Ovary (tissue), 9 donors: ENCODE data around the gene N4BP2L1. TPM values are rescaled to one million over a fixed set of nuclear protein-coding genes. Genes with fewer than 3 reads are reported as not detected.
"Not testable (repeated sequence)": the region's sequence is repeated elsewhere in the genome, so short reads cannot be mapped to it uniquely, and the experiment has no call there.

Source experiments
- DNase-seq, 5 donors: peaks; one replicate each; pipeline ENCODE4 v3.0.0-alpha.2; 2019 to 2020
- H3K27ac ChIP-seq, 2 donors: fragments of 200-600 bp; one replicate each; pipeline versions ENCODE4 v1.5.1 to v1.8.0; 2019 to 2022
- H3K27me3 ChIP-seq: fragments of 200-600 bp; one replicate; pipeline ENCODE4 v1.8.0; 2022
- H3K36me3 ChIP-seq: fragments of 200-600 bp; sonication (generic); one replicate; pipeline ENCODE4 v1.5.1; 2019
- H3K4me1 ChIP-seq: one replicate; pipeline ENCODE4 v1.8.1; 2013; ENCODE audit warnings: mild to moderate bottlenecking, moderate library complexity; ENCODE audit not compliant: insufficient read depth
- H3K4me3 ChIP-seq: fragments of 200-600 bp; sonication (generic); one replicate; pipeline ENCODE4 v1.5.1; 2017
- H3K9me3 ChIP-seq, 2 donors: fragments of 200-600 bp in 1 of 2; sonication (generic) in 1 of 2; one replicate each; pipeline versions ENCODE4 v1.5.1 to v1.8.1; 2013 to 2019; ENCODE audit warnings: mild to moderate bottlenecking in 1 of 2, moderate library complexity in 1 of 2
- EP300 ChIP-seq: sonication (generic); formaldehyde crosslinking; IDR thresholded peaks from one replicate; pipeline ENCODE4 v1.6.1; 2017; ENCODE audit warnings: antibody characterized with exemption
- POLR2A ChIP-seq: fragments of 450-650 bp; IDR thresholded peaks from one replicate; pipeline ENCODE4 v1.6.1; 2017; ENCODE audit warnings: antibody characterized with exemption, mild to moderate bottlenecking, moderate library complexity
- WGBS, 3 donors: extraction: QIAGEN DNeasy Blood & Tissue Kit in 1 of 3; methylation state at CpG; one replicate each; pipeline versions ENCODE4 v1.1.5 to v1.1.7; 2013 to 2017; 5-methylcytosine and 5-hydroxymethylcytosine counted together
- intact Hi-C, 4 donors: fragments of 100-400 bp; cut with DNase I; formaldehyde crosslinking; loops; one replicate each; pipeline versions ENCODE4 v1.11.0 to v1.15.1; 2022 to 2023
- polyA plus RNA-seq, 2 donors: library from polyadenylated mRNA; stranded (reverse); fragments of 200-250 nt in 1 of 2; fragments of 350-450 nt in 1 of 2; fragmentation: Illumina TruSeq in 1 of 2; extraction: RNeasy Lipid Tissue Mini Kit (QIAGEN cat#74804) in 1 of 2; gene quantifications; one replicate each; pipeline ENCODE4 v1.2.3, GENCODE V29; 2013 to 2014
- small RNA-seq: library from RNA; depleted of rRNA; stranded (forward); fragments of <200 nt; gene quantifications from one replicate; pipeline ENCODE3, GENCODE V24; 2016
- total RNA-seq, 7 donors: library from RNA; depleted of rRNA in 2 of 7; stranded (reverse); fragments of >200 nt in 2 of 7; fragmentation: NEBNext Ultra II Directional in 3 of 7; extraction: Animal tissue kit (Norgen Biotek cat#: 25700) in 3 of 7; gene quantifications; one replicate each; pipeline versions ENCODE4 v1.1.0 to v1.2.4, GENCODE V29; 2016 to 2023
- TF ChIP-seq, protein P1 (sequence below), 3 donors: fragments of 450-650 bp in 2 of 3; fragments of 200-600 bp in 1 of 3; IDR thresholded peaks; one replicate each; pipeline versions ENCODE4 v1.5.1 to v1.8.0; 2016 to 2022; ENCODE audit warnings: antibody characterized with exemption in 3 of 3, mild to moderate bottlenecking in 1 of 3
- donor health status: DM: no; HTN: no; CAD: no; lungs with moderate emphysema.
- donor health status: DM: no; HTN: no; CAD: no.
- donor health status: Bipolar disorder and iron deficiency.
- donor health status: DM: yes; HTN: yes; CAD: no.
- donor health status: DM: no; HTN: no; CAD: no.
- donor health status: DM: yes; HTN: yes; CAD: no.

Gene N4BP2L1
- total and polyA plus RNA-seq, 9 donors, result 22.1 to 63.4 (median 30.6) TPM

DNA sequence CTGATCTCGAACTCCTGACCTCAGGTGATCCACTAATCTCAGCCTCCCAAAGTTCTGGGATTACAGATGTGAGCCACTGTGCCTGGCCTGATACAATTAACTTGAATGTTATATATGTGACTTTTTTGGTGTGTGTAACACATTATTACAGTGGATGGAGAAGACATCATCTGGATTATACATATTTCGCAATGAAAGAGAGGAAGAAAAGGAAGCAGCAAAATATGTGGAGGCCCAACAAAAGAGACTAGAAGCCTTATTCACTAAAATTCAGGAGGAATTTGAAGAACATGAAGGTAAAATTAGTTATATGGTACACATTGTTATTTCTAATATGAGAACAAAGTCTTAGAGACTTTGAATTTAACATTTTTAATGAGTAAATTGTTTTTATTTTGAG lies 57.1 kb downstream of the N4BP2L1 start:
- intact Hi-C loops, result no loop called here
- DNase-seq, result no peak
- no peaks in the 10 kb centered on the region for H3K4me1 ChIP-seq
- no peak overlapping the region for H3K4me3 ChIP-seq
- H3K27me3 ChIP-seq, result no peaks in the 10 kb centered on the region
- no peak overlapping the region for H3K27ac ChIP-seq
- TF ChIP-seq, protein P1, sequence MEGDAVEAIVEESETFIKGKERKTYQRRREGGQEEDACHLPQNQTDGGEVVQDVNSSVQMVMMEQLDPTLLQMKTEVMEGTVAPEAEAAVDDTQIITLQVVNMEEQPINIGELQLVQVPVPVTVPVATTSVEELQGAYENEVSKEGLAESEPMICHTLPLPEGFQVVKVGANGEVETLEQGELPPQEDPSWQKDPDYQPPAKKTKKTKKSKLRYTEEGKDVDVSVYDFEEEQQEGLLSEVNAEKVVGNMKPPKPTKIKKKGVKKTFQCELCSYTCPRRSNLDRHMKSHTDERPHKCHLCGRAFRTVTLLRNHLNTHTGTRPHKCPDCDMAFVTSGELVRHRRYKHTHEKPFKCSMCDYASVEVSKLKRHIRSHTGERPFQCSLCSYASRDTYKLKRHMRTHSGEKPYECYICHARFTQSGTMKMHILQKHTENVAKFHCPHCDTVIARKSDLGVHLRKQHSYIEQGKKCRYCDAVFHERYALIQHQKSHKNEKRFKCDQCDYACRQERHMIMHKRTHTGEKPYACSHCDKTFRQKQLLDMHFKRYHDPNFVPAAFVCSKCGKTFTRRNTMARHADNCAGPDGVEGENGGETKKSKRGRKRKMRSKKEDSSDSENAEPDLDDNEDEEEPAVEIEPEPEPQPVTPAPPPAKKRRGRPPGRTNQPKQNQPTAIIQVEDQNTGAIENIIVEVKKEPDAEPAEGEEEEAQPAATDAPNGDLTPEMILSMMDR (IDR thresholded peaks at IDR 0.05), result no peak
- TF ChIP-seq EP300 (no peak), POLR2A (no peak)
- WGBS, 3 donors, result 96% methylated on average over 2 of the region's 2 CpGs
- H3K9me3 ChIP-seq, result no peaks in the 10 kb centered on the region
- no peaks in the 10 kb centered on the region for H3K36me3 ChIP-seq

- H3K4me3 ChIP-seq, result no peak overlapping the region
- no peak for TF ChIP-seq POLR2A
- no peak for TF ChIP-seq EP300
- TF ChIP-seq, protein P1 (IDR thresholded peaks at IDR 0.05), result no peak
- H3K27ac ChIP-seq, result no peak overlapping the region
- intact Hi-C loops, result no loop called here
- no peaks in the 10 kb centered on the region for H3K36me3 ChIP-seq
- H3K4me1 ChIP-seq, result no peaks in the 10 kb centered on the region
- WGBS, 3 donors, result 89 to 95% (median 94%) methylated on average over 2 of the region's 2 CpGs
- no peaks in the 10 kb centered on the region for H3K27me3 ChIP-seq
- no peaks in the 10 kb centered on the region for H3K9me3 ChIP-seq
- DNase-seq, result no peak
Observed at GRCh38 chr13:32362574-32362973, 65.4 kb downstream of the N4BP2L1 start.

DNA sequence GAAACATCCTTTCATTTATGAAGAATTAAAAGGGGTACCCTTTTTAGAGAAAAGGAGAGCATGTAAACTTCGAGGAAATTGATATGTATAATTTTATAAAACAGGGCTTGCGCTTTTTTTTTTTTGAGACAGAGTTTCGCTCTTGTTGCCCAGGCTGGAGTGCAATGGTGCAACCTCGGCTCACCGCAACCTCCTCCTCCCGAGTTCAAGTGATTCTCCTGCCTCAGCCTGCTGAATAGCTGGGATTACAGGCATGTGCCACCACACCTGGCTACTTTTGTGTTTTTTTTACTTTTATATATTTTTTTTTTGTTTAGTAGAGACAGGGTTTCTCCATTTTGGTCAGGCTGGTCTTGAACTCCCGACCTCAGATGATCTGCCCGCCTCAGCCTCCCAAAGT lies 72.0 kb downstream of the N4BP2L1 start:
- H3K27ac ChIP-seq, H3K36me3 ChIP-seq, H3K27me3 ChIP-seq, intact Hi-C loops, H3K9me3 ChIP-seq, H3K4me1 ChIP-seq, H3K4me3 ChIP-seq, DNase-seq: not testable (repeated sequence)
- 95 to 98% (median 97%) methylated on average over 8 of the region's 8 CpGs for WGBS, 3 donors

GRCh38 chr13:32354040-32354439 lies 73.9 kb downstream of the N4BP2L1 start:
- H3K27ac ChIP-seq, result no peak overlapping the region
- no peaks in the 10 kb centered on the region for H3K36me3 ChIP-seq
- intact Hi-C loops, result no loop called here
- 96 to 100% (median 98%) methylated on average over 1 of the region's 1 CpG for WGBS, 3 donors
- DNase-seq, result no peak
- no peaks in the 10 kb centered on the region for H3K9me3 ChIP-seq
- H3K4me1 ChIP-seq, result no peaks in the 10 kb centered on the region
- no peaks in the 10 kb centered on the region for H3K27me3 ChIP-seq
- TF ChIP-seq, protein P1 (IDR thresholded peaks at IDR 0.05), result no peak
- TF ChIP-seq EP300 (no peak), POLR2A (no peak)
- H3K4me3 ChIP-seq, result no peak overlapping the region

GRCh38 chr13:32350839-32351441 lies 77.0 kb downstream of the N4BP2L1 start:
- H3K4me3 ChIP-seq, H3K27ac ChIP-seq, H3K9me3 ChIP-seq, intact Hi-C loops, H3K4me1 ChIP-seq, DNase-seq, H3K36me3 ChIP-seq, H3K27me3 ChIP-seq: not testable (repeated sequence)
- 91 to 96% (median 94%) methylated on average over 15 of the region's 15 CpGs for WGBS, 3 donors

Small RNAs within 50 kb of the gene (small RNA-seq; reads per million reads assigned to genes)
- not detected for gene RF00190

Other genes with a start within 250 kb of the N4BP2L1 start
- not detected for gene ZAR1L, start 112.8 kb downstream of the N4BP2L1 start, total RNA-seq
- under 1 TPM in 1 of 2 donors, not detected in 1; 0.36 TPM for gene ZAR1L, start 112.8 kb downstream of the N4BP2L1 start, polyA plus RNA-seq
- gene BRCA2, start 112.6 kb downstream of the N4BP2L1 start, total RNA-seq, result 1 to 10 TPM in 3 of 7 donors, under 1 TPM in 4; 0.36 to 3.3 (median 1.00) TPM
- gene BRCA2, start 112.6 kb downstream of the N4BP2L1 start, polyA plus RNA-seq, result under 1 TPM; 0.53 to 0.55 TPM
- 100 to 1,000 TPM; 144 to 220 (median 183) TPM for gene N4BP2L2, start 110.7 kb upstream of the N4BP2L1 start, total RNA-seq
- 100 to 1,000 TPM in 1 of 2 donors, 10 to 100 TPM in 1; 67.8 to 106 TPM for gene N4BP2L2, start 110.7 kb upstream of the N4BP2L1 start, polyA plus RNA-seq
- gene PDS5B, start 158.3 kb upstream of the N4BP2L1 start, total RNA-seq, result 10 to 100 TPM; 44.9 to 74.9 (median 55.6) TPM
- gene PDS5B, start 158.3 kb upstream of the N4BP2L1 start, polyA plus RNA-seq, result 10 to 100 TPM; 13.6 to 24.8 TPM